ENCODE data around the gene PI16. TPM values are rescaled to one million over a fixed set of nuclear protein-coding genes. Genes with fewer than 3 reads are reported as not detected.

The PI16 gene
- total RNA-seq, 2 experiments from 2014 or later = 5.2 to 7.8 TPM

DNA sequence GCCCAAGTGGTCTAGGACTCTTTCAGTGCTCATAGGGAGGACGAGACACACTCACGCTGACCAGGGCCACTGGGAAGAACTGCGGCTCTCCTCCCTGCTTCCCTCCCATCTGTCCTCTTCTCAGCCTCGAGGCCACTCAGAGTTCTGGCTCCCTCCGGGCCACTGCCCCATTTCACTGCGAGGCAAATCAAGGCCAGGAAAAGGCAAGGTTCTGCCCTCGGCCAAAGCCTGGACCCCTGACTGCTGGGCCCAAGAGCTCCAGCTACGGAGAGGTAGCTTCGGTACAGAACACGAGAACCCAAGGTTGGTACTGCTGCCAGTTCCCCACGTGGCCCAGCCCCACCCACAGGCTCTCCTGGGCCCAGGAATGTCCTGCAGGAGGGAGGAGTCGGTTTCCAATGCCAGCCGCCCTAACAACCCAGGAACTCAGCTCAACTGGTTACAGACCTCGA is 14.7 kb downstream of the PI16 start:
- H3K27me3 Mint-ChIP-seq = no peaks in the 10 kb centered on the region
- ChIA-PET CTCF (no interaction called here), POLR2A (interaction anchor here (0.6 to 1.0 kb wide), 2 partner anchors 11 to 15 kb away, joined by 3 read pairs; partner anchors contain the start of gene PI16)
- Histone ChIP-seq H3K36me3 (ENCODE audit: insufficient read depth, low read length) (peaks cover 71% of the 10 kb centered on the region), H3K4me1 (ENCODE audit: insufficient read depth, low read length) (peaks cover 9% of the 10 kb centered on the region), H3K27me3 (ENCODE audit: control insufficient read depth in 1 of 2, insufficient read depth in 2 of 2, low read length in 2 of 2) (no peaks in the 10 kb centered on the region), H3K9me3 (ENCODE audit: control insufficient read depth in 1 of 2, insufficient read depth in 1 of 2, low read length in 2 of 2) (no peaks in the 10 kb centered on the region), H3K27ac (ENCODE audit: low read depth in 1 of 2, low read length in 2 of 2) (no peak overlapping the region), H3K4me3 (ENCODE audit: low read length) (no peak overlapping the region)
- ATAC-seq (ENCODE audit: poor library complexity) (no peak), DNase-seq (no peak)
- no peak overlapping the region for H3K4me3 Mint-ChIP-seq
- H3K27ac Mint-ChIP-seq = no peak overlapping the region
- H3K4me1 Mint-ChIP-seq (ENCODE audit: low read depth) = peaks cover 20% of the 10 kb centered on the region
- H3K9me3 Mint-ChIP-seq = no peaks in the 10 kb centered on the region
- TF ChIP-seq, protein P1, sequence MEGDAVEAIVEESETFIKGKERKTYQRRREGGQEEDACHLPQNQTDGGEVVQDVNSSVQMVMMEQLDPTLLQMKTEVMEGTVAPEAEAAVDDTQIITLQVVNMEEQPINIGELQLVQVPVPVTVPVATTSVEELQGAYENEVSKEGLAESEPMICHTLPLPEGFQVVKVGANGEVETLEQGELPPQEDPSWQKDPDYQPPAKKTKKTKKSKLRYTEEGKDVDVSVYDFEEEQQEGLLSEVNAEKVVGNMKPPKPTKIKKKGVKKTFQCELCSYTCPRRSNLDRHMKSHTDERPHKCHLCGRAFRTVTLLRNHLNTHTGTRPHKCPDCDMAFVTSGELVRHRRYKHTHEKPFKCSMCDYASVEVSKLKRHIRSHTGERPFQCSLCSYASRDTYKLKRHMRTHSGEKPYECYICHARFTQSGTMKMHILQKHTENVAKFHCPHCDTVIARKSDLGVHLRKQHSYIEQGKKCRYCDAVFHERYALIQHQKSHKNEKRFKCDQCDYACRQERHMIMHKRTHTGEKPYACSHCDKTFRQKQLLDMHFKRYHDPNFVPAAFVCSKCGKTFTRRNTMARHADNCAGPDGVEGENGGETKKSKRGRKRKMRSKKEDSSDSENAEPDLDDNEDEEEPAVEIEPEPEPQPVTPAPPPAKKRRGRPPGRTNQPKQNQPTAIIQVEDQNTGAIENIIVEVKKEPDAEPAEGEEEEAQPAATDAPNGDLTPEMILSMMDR (IDR thresholded peaks at IDR 0.05) = no peak
- peaks cover 88% of the 10 kb centered on the region for H3K36me3 Mint-ChIP-seq (ENCODE audit: low read depth)
- intact Hi-C loops (cut with DNase I, micrococcal nuclease) = no loop called here

DNA sequence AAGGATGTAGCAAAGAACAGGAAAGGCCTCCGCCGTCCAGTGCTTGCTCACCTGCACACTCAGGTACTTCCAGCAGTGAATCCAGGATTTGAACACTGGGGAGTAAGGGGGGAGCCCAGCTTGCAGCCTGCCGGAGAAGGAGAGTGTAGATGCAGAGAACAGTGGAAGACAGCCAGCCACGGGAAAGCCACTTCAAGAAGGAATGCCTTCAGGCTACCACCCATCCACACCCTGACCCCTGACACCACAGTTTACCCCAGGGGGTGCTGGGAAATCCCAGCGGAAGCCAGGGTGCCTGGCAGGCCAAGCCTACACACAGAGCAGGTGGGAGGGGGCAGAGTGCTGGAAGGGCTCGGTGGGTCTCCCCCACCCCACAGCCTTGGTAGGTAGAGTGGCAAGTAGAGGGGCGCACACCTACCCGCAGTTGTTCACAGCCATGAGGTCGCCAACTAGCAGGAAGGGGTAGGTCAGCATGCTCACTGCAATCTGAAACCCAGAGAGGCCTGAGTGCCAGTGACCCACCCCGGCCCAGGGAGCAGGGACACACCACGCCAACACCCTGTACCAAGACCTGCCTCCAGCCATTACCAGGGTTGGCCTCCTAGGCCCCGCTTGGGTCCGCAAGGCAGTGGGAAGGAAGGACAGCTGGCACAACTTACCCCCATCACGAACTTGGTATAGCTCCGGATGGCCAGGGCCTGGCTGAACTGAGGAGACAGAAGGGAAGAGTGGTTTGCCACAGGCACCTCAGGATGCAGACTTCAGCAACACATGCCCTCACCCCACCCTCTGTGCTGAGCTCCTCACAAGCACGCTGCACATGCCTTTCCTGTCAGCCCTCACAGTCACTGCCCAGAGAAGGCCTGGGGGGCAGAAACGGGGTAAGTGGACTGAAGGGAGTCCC is 15.7 kb downstream of the PI16 start:
- TF ChIP-seq, protein P1 (IDR thresholded peaks at IDR 0.05) = no peak
- H3K27ac ChIP-seq (ENCODE audit: low read depth in 1 of 2, low read length in 2 of 2) = no peak overlapping the region
- CTCF ChIA-PET = no interaction called here
- H3K4me1 ChIP-seq (ENCODE audit: insufficient read depth, low read length) = no peaks in the 10 kb centered on the region
- no peak for DNase-seq
- Mint-ChIP-seq H3K9me3 (no peaks in the 10 kb centered on the region), H3K4me3 (no peak overlapping the region), H3K27me3 (no peaks in the 10 kb centered on the region), H3K4me1 (ENCODE audit: low read depth) (peaks cover 12% of the 10 kb centered on the region), H3K36me3 (ENCODE audit: low read depth) (peaks cover 98% of the 10 kb centered on the region), H3K27ac (no peak overlapping the region)
- no peaks in the 10 kb centered on the region for H3K27me3 ChIP-seq (ENCODE audit: control insufficient read depth in 1 of 2, insufficient read depth in 2 of 2, low read length in 2 of 2)
- no peak overlapping the region for H3K4me3 ChIP-seq (ENCODE audit: low read length)
- no peaks in the 10 kb centered on the region for H3K9me3 ChIP-seq (ENCODE audit: control insufficient read depth in 1 of 2, insufficient read depth in 1 of 2, low read length in 2 of 2)
- H3K36me3 ChIP-seq (ENCODE audit: insufficient read depth, low read length) = peaks cover 81% of the 10 kb centered on the region
- no peak for ATAC-seq (ENCODE audit: poor library complexity)
- POLR2A ChIA-PET = interaction anchor here (1.0 to 1.1 kb wide), 2 partner anchors 16 kb away, joined by 3 read pairs; partner anchors contain the start of gene PI16
- intact Hi-C loops (cut with DNase I, micrococcal nuclease) = no loop called here

DNA sequence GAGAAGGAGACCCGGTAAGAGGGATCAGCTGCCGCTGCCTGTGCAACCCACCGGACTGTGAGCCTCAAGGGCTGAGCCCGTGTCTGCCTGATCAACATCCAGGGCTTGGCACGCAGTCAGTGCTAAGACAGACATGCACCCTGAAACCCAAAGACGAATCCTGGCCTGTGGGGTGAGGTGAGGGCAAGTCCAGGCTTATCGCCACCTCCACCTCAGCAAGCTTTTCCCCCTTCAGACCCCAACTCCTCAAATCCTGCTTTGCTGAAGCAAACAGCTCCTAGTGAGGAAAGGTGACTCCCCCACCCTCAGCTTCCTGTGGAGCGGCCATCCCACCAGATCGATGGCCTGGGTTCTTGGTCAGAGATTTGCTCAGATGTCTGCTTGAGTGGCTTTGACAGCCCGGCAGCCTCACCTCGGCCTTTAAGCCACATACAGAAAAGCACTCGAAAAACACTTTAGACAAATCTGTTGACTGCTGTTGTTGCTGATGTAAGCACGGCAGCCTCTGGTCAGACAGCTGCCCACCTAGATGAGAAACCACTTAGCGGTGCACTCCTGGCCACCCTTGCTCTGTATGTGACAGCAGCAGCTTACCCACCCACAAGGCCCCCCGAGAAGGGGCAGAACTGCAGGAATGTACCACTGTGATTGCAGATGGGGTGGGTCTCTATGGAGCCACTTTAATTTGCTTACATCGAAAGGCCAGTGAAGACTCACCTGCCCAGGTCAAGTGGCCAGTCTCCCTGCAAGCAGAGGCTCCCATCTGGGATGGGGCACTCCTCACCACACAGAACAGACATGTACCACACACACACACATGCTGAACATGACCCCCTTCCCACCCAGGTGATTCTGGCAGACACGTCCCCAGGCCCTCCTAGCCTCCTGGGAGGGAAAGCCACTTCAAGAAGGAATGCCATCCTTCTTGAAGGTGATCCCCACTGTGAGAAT is 16.6 kb downstream of the PI16 start:
- Mint-ChIP-seq H3K27me3 (no peaks in the 10 kb centered on the region), H3K9me3 (no peaks in the 10 kb centered on the region), H3K27ac (no peak overlapping the region), H3K4me1 (ENCODE audit: low read depth) (peaks cover 4% of the 10 kb centered on the region), H3K36me3 (ENCODE audit: low read depth) (peaks cover 100% of the 10 kb centered on the region), H3K4me3 (no peak overlapping the region)
- Histone ChIP-seq H3K4me1 (ENCODE audit: insufficient read depth, low read length) (no peaks in the 10 kb centered on the region), H3K36me3 (ENCODE audit: insufficient read depth, low read length) (peaks cover 90% of the 10 kb centered on the region), H3K27ac (ENCODE audit: low read depth in 1 of 2, low read length in 2 of 2) (no peak overlapping the region), H3K9me3 (ENCODE audit: control insufficient read depth in 1 of 2, insufficient read depth in 1 of 2, low read length in 2 of 2) (no peaks in the 10 kb centered on the region), H3K4me3 (ENCODE audit: low read length) (no peak overlapping the region), H3K27me3 (ENCODE audit: control insufficient read depth in 1 of 2, insufficient read depth in 2 of 2, low read length in 2 of 2) (no peaks in the 10 kb centered on the region)
- ChIA-PET CTCF (no interaction called here), POLR2A (interaction anchor here (1.1 kb wide), 1 partner anchor 17 kb away, joined by 3 read pairs; the partner anchor contains the start of gene PI16)
- TF ChIP-seq, protein P1 (IDR thresholded peaks at IDR 0.05) = no peak
- ATAC-seq (ENCODE audit: poor library complexity) (no peak), DNase-seq (no peak)
- intact Hi-C loops (cut with DNase I, micrococcal nuclease) = no loop called here
